Coronary artery (tissue), 2 donors: ENCODE measurements around the gene DNAH5.

Experiments
- DNase-seq: peaks from one replicate; pipeline ENCODE4 v3.0.0-alpha.2; 2017; ENCODE audit warnings: low spot score
- H3K27ac ChIP-seq, 2 donors: fragments of 200-600 bp; sonication (generic); one replicate each; pipeline ENCODE4 v1.5.1; 2016 to 2019
- H3K4me3 ChIP-seq: fragments of 200-600 bp; sonication (generic); 2 replicates; pipeline ENCODE4 v1.5.1; 2016; ENCODE audit warnings: mild to moderate bottlenecking, moderate library complexity
- CTCF ChIP-seq: fragments of 200-600 bp; sonication (generic); IDR thresholded peaks from one replicate; pipeline ENCODE4 v1.5.1; 2019; ENCODE audit warnings: antibody characterized with exemption

Gene DNAH5, protein sequence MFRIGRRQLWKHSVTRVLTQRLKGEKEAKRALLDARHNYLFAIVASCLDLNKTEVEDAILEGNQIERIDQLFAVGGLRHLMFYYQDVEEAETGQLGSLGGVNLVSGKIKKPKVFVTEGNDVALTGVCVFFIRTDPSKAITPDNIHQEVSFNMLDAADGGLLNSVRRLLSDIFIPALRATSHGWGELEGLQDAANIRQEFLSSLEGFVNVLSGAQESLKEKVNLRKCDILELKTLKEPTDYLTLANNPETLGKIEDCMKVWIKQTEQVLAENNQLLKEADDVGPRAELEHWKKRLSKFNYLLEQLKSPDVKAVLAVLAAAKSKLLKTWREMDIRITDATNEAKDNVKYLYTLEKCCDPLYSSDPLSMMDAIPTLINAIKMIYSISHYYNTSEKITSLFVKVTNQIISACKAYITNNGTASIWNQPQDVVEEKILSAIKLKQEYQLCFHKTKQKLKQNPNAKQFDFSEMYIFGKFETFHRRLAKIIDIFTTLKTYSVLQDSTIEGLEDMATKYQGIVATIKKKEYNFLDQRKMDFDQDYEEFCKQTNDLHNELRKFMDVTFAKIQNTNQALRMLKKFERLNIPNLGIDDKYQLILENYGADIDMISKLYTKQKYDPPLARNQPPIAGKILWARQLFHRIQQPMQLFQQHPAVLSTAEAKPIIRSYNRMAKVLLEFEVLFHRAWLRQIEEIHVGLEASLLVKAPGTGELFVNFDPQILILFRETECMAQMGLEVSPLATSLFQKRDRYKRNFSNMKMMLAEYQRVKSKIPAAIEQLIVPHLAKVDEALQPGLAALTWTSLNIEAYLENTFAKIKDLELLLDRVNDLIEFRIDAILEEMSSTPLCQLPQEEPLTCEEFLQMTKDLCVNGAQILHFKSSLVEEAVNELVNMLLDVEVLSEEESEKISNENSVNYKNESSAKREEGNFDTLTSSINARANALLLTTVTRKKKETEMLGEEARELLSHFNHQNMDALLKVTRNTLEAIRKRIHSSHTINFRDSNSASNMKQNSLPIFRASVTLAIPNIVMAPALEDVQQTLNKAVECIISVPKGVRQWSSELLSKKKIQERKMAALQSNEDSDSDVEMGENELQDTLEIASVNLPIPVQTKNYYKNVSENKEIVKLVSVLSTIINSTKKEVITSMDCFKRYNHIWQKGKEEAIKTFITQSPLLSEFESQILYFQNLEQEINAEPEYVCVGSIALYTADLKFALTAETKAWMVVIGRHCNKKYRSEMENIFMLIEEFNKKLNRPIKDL (N-terminal part only)

DNA sequence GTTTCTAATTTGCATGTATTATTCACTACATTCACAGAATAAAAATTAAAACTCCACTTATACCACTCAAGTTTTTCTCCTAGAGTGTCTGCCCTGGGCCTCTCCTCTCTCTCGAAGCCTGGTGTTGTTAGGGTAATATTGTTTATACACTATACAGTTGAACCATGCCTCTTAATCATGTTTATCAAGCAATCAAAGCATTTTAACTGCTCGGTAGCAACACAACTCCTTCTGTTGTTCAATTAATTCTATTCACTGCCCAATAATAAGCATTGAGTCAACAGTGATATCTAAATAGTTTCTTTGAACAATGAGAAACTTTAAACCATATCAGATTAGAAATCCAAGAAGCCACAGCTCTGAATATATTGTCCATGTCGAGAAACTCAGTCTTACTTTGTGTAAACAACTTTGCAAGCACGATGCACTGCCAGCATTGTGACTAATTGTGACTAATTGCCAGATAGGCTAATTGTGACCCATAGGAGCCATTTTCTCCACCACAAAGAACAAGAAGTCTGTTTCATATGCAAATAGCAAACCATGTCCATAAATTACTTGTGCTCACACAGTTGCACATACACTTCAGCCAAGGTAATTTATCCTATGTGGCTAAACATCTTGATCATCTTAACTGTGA lies at the start of gene DNAH5:
TSS of gene DNAH5 (minus strand) at position 129 of the 640 bp plus-strand sequence. CDS start 250 bp downstream, outside the sequence.
- no peak for DNase-seq
- H3K4me3 ChIP-seq: no peak within 1 kb of the TSS
- TF ChIP-seq CTCF: no peak
- no peak within 1 kb of the TSS for H3K27ac ChIP-seq

- TF ChIP-seq CTCF: no peak
- Histone ChIP-seq H3K4me3 (no peak overlapping the region), H3K27ac (no peak overlapping the region)
- no peak for DNase-seq
Measured at GRCh38 chr5:13993926-13994325, 49.4 kb upstream of the DNAH5 start.

- no peak for TF ChIP-seq CTCF
- DNase-seq: no peak
- no peak overlapping the region for H3K4me3 ChIP-seq
- no peak overlapping the region for H3K27ac ChIP-seq
Measured at GRCh38 chr5:13992795-13993194, 48.3 kb upstream of the DNAH5 start.

GRCh38 chr5:13991365-13991764 lies 46.9 kb upstream of the DNAH5 start:
- no peak for TF ChIP-seq CTCF
- Histone ChIP-seq H3K27ac (no peak overlapping the region), H3K4me3 (no peak overlapping the region)
- no peak for DNase-seq

- no peak for TF ChIP-seq CTCF
- Histone ChIP-seq H3K27ac (no peak overlapping the region), H3K4me3 (no peak overlapping the region)
- DNase-seq: no peak
Measured at GRCh38 chr5:13990896-13991295, 46.4 kb upstream of the DNAH5 start.

DNA sequence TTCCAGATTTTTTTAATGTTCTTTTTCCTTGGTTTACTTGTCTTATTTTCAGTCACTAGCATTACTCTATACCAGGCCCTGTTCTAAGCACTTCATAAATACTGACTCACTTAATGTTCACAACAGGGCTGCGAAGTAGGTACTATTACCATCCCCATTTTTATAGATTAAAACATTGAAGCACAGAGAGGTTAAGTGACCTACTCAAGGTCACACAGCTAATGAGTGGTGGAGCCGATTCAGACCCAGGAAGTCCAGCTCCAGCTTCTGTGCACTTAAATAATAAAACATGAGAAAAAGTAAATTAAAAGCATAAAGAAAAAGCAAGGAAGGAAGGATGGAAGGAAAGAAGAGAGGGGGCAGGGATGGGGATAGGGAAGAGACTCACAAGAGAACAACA lies 45.3 kb upstream of the DNAH5 start:
- TF ChIP-seq CTCF: no peak
- Histone ChIP-seq H3K4me3 (no peak overlapping the region), H3K27ac (no peak overlapping the region)
- DNase-seq: no peak
